NCI-H2029 treated with DMSO at 0.1 percent for 48 hours (cell line): Measurements from ENCODE around the gene DDX39A.
A peak's percentile ranks its signal among the peaks of the same experiment; 100 is the strongest.

Source experiments
- DNase-seq: peaks from one replicate; lab custom pipeline; 2025; lab: John Stamatoyannopoulos, UW

The DDX39A gene

DNA sequence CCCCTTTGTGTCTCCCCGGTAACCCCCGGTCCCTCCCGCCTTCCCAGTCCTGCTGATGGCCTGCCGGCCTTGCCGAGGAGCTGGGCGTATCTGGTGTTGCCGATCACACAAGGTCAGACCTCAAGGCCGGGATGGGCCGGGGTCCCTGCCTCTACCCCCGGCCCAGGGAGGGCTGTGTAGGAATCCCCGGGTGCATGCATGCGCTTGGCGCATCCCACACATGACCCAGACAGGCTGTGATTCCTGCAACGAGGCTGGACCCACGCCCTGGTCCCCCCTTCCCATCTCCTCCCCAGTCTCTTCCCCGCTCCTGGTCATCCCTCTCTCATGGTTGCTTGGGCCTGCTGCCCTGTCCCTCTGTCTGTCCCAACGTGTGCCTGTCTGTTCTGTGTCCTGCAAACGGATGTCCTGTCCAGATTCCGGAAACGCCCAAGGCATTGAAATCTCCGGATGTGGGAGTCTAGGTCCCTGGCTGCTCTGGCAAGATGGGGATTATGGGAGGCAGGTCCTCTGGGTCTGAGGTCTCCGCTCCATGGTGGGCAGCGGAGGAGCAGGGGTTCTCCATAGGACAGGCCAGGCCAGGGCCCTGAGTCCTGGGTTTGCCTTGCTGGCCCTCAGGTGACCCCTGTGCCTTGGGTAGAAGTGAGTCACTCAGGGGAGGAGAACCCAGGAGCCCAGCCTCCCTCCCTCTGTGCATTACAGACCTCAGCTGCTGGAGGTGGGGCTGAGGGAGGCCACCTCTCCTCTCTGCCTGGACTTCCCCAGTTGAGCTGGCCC, 15.6 kb upstream of the DDX39A start:
- DNase-seq = no peak

DNA sequence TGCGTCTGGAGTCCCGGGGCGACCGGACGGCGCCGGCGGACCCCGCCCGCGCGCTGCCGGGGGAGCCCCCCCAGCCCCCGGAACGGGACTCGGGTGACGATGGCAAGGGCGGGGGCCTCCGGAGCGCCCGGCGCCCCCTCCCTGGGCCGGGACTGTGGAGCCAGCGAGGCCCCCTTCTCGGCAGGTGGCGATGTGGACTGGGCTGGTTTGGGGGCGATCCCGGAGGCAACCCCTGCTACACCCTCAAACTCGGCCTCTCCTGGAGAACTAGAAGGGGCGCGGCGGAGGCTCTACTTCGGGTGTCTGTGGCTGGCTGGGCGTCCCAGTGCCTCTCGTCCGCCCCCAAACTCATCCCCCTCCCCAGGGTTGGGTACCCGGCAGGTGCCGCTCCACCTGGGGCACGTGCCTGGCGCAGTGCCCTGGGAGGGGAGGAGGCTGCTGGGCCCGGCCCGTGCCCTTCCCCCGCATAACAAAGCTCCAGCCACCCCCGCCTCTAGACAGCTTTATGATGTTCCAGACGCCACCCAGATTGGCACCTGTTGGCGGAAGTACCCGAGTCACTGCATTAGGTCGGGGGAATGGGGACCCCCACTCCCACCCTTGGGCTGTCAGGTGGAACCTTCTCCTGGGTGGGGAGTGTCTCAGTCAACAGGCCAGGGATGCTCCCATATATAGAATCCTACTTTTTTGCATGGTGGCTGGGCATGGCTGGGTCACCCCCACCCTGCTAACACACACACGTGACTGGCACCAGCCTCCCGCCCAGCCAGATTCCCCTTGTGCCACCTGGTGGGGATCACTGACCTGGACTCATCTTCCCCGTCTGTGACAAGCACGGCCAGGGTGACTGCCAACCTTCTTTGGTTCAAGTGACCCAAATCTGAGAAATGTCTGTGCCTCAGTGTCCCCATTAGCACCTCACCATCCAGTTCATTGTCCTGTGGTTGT, 14.7 kb upstream of the DDX39A start:
- DNase-seq = peak; percentile 53

DNA sequence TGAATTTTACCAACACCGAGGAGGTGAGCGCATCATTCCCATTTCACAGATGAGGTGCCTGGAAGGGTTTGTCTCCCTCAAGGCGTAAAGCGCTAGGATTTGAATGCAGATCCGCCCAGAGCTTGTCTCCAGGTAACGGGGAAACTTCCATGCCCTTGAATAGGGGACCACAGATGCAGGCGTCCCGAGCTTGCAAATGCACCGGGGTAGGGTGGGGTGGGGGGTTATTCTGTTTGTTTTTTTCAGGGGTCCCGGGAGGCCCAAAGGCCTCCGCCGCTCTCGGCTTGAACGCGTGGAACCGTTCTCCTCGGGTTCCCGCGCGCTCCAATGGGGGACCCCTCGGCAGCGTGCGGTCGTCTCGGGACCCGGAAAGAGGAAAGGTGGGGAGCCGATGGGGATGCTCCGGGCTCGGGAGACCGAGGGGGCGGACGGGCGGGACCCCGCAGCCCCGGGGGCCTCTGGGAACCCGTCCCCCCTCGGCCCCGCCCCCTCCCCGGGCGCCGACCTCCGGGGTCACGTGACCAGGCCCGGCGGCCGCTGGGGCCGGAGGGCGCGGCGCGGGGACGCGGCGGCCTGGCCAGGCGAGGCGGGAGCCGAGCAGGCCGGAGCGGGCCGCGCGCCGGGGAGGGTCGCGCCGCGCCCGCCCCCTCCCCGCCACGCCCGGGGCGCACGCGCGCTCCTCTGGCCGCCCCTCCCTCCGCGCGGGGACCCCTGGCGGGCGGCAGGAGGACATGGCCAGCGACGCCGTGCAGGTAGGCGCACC, 13.8 kb upstream of the DDX39A start, which contains the start of gene PKN1:
PKN1 (plus strand) TSS at position 516 of the 763 bp plus-strand sequence; CDS start at position 732, 216 bp downstream.
- no peak for DNase-seq

DNA sequence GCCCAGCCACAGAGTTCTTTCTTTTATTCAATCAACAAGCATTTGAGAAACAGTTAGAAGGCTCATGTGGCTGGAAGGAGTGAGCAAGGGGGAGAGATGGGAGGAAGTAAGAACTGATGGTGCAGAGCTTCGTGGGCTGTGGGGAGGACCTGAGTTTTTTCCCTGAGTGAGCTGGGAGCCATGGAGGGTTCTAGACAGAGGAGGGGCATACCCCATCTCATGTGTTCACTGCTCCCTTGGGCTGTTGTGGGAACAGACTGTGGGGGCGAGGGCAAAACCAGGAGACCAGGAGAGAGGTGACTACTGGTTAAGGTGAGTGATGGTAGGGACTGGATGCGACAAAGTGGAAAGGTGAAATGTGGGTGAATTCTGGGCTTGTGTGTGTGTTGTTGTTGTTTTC, 11.6 kb upstream of the DDX39A start:
- DNase-seq = no peak

DNA sequence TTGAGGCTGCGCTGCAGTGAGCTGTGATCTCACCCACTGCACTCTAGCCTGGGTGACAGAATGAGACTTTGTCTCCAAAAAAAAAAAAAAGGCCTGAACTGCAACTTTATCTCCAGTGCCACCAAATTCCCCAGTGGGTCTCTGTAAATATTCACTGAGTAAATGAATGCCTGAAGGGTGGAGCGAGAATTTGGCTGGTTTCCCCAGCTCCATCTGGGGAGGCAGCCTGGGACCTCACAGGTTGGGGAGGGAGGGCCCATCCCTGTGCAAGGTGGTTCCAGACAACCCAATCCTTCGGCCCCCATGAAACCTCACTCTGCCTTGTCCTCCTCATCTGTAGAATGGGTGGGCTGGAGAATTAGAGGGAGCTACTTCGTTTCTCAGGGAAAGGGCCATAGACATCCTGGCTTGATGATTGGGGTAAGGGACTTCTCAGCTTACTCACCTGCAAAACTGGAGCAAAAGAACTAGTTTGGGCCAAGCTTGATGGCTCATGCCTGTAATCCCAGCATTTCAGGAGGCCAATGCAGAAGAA, 9.8 kb upstream of the DDX39A start:
- DNase-seq = no peak

DNA sequence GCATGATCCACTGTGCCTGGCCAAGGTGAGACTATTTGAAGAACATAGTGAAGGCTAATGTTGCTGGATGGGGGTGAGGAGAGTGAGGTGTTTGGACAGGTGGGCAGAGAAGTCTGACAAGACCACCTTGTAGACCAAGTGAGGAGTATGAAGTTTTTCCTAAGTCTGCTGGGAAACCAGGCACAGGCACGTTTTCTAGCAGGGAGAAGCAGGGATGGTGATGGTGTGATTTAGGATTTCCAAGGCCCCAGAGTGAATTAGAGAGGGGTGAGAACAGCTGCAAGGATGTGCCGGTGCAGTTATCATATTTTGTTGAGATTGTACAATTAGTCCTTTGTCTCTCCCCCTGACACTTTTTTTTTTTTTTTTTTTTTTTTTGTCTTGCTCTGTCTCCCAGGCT, 8.3 kb upstream of the DDX39A start:
- DNase-seq = no peak

DNA sequence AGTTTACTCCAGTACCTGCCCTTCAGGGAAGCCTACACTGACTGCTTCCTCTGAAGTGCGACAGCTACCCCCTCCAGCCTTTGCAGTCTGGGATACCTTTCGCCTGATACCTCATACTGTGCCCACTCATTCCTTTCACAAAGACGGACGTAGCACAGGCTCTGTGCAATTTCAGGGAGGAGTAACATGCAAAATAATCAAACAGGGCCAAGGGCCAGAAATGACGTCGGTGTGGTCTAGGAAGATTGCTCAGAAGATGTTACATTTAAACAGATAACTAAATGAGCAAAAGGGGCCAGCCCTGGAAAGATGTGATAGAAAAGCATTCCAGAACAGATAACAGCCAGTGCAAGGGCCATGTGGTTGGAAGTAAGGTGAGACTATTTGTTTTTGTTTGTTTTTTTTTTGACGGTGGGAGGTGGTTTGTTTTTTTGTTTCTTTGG, 6.6 kb upstream of the DDX39A start:
- no peak for DNase-seq

DNA sequence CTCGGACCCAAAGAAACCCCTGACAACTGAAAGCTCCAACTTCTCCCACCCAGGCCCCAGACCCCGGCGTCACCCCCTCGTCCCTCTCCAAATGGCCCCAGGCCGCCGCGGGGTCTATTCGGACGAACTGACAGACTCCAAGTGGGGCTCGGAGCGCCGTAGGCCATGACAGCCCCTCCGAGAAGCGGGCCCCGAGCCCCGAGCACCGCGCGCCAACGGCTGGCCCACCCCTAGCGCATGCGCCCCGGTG, 360 bp downstream of the DDX39A start:
- DNase-seq = no peak

DNA sequence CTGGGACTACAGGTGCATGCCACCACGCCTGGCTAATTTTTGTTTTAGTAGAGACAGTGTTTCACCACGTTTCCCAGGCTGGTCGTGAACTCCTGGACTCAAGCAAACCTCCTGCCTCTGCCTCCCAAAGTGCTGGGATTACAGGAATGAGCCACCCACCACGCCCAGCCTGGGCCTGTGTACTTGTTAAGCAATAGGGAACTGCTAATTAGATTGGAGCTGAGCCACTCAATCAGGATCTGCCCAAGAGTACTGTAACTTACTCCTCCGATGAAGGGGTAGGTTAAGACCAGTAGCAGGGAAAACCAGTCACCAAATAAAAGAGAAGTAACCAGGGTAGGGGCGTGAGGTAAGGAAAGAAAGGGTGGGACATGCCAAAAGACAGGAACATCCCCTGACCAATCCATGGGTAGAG, 2.3 kb downstream of the DDX39A start:
- DNase-seq = no peak

DNA sequence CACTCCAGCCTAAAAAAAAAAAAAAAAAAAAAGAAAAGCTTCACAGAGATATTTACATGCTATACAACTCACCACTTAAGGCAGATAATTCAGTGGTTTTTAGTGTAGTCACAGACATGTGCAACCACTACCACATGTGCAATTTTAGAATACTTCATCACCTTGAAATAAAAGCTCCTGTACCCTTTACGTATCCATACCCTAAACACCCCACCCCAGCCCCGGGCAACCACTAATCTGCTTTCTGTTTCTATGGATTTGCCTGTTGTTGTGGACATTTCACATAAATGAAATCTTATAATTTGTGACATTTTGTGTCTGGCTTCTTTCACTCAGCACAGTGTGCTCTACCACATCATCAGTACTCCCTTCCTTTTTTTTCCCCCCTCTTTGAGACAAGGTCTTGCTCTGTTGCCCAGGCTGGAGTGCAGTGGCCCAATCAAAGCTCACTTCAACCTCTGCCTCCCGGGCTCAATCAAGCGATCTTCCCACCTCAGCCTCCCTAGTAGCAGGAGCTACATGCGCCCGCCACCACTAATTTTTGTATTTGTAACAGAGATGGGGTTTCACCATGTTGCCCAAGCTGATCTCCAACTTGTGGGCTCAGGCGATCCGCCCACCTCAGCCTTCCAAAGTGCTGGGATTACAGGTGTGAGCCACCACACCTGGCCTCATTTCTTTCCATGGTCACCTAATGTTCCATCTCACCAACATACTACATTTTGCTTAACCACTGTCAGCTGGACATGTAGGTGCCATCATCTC, 4.0 kb downstream of the DDX39A start:
- no peak for DNase-seq

DNA sequence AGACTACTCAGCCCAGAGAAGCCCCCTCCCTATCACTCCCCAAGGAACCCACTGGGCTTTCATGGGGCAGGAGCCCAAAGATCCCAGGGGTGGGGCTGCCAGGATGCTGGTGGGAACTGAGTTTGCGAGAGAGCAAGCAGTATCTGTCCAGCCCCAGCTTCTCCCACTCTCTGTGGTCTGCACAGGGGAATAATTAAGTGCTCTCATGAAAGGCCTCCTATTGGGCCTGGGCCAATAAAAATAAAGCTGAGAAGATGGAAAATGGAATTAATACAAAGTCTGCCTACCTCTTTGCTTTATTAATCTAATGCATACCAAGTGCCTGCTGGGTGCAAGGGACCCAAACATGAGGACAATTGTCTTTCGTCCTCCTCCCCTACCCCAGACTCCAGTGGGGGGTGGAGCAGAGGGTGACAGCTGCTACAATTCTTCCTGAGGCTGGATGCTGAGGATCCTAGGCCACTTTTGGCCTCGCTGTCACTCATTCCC, 5.4 kb downstream of the DDX39A start:
- DNase-seq = no peak

DNA sequence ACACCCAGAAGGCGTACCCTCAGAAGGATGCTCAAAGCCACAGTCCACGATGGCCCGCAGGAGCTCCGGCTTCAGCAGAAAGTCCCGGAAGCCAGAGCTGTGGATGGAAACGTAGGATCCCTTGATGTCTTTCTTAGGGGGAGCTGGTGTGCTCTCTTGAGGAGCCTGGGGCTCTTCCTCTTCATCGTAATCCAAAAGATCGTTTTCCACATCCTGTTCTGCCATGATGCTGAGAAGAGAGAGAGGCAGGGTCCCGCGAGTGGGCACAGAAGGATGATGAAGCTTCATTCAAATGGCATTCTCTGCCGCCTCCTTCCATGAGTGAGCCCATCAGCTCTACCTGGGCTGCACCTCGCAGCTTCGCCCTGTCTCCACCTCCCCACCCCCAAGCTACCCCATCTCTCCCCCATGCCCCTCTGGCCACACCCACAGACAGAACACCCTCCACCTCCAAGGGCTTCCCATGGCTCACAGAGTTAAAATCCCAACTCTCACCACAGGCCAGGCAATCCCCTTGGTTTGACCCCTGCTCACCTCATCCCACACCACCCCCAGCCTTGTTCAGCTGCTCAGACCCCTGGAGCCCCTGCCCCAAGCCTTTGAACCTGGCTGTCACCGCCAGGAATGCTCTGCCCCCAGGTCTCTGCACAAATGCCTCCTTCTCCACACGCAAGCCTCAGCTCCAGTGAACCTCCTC, 6.0 kb downstream of the DDX39A start:
- DNase-seq = no peak

DNA sequence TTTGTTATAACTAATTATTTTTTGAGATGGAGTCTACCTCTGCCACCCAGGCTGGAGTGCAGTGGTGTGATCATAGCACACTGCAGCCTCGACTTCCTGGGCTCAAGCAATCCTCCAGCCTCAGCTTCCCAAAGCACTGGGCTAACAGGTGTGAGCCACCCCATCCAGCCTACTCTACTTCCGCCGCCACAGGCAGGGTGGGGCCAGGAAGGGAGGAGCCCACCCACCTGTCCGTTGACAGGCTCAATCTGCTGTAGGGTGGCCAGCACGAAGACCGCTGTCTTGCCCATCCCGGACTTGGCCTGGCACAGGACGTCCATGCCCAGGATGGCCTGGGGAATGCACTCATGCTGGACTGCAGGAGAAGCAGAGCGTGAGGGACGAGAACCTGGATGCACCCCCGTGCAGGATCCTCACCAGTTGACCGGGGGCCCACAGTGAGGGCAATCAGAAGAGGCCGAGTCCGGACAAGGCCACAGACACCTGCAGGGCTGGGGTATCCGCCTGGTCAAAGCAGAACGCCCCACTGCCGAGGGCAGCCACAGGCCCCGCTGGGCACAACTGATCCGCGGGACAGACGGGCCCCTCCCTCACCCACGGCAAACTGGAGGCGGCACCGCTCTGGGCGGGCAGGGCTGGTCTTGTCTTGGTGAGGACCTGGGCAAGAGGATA, 6.7 kb downstream of the DDX39A start:
- no peak for DNase-seq

DNA sequence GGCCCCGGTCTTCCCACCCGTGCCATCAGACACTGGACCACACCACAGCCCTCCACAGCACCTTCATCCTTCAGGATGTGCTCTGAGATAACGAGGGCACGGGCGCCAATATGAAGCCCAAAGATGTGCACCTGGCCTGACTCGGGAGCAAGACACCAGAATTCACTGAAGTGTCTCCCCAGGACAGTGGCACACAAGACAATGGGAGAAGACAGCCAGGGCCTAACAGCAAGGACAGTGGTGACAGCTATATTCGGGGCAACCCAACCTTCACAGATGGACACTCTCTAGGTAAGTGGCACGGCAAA, 7.2 kb downstream of the DDX39A start:
- no peak for DNase-seq

DNA sequence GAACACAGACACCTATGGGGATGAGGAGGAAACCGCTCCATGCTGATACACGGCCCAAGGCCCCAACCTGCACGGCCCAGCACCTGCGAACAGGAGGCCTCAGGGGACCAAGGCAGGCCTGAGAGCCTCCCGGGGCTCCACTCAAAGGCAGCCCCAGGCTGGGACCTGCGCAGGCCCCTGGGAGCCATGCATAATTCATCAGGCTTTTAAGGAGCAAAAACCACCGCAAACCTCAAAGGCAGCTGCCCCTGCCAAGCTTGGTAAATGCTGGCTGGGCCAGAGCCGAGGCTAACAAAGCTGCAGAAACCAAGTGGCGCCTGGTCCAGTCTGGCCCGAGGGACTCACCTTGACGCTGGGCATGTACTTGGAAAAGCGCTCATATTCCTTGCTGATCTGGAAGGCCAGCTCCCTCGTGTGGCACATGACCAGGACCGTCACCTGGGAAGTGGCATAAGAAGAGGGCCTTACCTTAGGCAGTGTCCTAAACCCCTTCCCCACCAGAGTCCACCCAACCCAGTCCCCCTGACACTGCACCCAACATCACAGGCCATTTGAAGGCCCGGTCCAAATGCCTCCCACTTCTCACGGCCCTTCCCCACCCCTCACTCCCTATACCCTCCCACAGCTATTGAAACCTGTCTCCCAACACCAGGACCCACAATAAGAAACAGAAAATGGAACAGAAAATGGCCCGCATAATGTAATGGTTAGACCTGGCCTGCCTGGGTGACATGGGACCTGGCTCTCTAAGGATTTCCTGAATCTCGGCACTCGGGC, 7.8 kb downstream of the DDX39A start:
- no peak for DNase-seq

DNA sequence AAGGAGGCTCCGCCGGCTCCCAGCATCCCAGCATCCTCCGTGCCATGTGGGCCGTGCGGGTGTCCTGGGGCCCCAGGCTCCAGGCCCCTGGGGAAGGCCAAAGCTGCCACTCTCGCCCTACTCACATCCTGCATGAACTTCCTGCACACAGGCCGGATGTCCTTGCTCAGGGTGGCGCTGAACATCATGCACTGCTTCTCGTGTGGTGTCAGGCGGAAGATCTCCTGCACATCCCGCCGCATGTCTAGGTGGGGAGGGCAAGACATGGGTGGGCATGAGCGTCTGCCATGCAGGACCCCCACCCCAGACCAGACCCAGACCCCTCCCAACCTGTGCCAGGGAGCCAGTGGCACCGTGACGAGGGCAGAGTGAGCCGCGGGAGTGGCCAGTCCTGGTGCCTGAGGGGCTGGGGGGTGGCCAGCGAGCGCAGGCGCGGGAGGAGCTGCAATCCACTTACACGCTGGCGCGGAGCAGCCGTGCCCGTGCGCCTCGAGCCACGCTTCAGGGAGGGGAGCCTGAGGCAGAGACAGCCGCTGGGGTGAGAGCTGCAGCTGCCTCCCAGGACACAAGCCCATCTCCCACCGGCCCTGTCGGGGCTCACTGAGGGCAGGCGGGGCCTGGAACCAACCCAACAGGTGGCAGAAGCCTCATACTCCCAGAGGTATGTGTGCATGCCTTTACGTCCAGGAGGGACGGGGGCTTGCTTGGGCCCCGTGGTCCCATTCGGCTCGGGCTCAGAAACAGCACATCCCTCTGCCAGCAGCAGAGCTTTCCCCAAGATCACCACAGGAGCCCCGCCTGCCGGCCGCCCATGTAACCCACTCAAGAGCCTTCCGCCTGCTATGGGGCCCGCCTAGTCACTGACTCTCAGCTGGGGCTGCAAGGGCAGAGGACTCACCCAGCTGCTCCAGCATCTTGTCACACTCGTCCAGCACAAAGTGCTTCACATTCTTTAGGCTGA, 8.8 kb downstream of the DDX39A start:
- no peak for DNase-seq

DNA sequence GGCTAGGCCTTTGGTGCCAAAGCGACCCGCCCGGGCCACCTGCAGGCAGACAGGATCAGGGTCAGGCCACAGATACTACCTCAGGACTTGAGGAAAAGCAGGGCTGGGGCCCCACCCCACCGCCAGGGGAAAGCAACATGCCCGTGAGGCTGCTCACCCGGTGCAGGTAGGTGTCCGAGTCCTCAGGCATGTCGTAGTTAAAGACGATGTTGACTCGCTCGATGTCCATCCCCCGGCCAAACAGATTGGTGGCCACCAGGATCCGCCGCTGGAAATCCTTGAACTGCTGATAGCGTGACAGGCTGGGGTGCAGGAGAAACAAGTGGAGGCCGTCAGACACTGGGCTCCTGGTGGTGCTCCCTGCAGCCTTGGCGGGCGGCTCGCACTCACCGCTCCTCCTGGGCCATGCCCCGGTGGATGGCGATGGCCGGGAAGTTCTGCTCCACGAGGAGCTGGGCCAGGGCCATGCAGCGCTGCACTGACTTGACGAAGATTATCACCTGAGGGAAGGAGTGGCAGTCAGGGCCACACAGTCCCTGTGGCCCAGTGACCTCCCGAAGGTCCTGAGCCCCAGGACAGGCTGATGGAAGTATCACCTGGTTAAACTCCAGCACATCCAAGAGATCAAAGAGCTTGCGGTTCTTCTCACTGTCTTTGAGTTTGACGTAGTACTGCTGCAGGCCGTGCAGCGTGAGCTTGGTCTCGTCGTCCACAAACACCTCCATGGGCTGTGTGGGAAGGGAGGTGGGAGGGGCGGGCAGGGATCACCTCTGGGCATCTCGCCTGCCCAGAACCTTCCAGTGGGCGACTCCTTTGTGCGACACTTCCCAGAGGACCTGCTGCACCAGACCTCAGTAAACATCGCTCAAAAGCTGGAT, 9.8 kb downstream of the DDX39A start:
- no peak for DNase-seq
